Measurements from ENCODE around the gene SMG6.

DNA sequence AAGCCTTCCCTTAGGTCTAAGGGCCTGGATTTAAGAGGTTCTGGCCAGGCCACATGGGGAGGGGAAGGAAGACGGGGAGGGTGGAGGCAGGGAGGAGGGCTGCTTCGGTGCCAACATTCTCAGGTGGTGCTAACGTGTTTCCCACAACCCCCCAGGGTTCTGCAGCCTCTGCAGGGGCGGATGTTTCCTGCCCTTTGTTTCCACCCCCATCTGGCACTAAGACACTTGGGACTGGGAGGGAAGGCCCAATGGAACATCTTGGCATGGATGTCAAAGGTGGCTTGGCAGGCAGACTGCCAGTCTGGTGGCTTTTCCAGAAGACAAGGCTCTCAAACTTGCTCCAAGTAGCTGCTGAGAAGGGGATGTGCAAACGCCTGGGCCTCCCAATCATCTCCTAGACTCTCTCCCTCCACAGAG lies 236.0 kb downstream of the SMG6 start:
- TF ChIP-seq, protein P1, sequence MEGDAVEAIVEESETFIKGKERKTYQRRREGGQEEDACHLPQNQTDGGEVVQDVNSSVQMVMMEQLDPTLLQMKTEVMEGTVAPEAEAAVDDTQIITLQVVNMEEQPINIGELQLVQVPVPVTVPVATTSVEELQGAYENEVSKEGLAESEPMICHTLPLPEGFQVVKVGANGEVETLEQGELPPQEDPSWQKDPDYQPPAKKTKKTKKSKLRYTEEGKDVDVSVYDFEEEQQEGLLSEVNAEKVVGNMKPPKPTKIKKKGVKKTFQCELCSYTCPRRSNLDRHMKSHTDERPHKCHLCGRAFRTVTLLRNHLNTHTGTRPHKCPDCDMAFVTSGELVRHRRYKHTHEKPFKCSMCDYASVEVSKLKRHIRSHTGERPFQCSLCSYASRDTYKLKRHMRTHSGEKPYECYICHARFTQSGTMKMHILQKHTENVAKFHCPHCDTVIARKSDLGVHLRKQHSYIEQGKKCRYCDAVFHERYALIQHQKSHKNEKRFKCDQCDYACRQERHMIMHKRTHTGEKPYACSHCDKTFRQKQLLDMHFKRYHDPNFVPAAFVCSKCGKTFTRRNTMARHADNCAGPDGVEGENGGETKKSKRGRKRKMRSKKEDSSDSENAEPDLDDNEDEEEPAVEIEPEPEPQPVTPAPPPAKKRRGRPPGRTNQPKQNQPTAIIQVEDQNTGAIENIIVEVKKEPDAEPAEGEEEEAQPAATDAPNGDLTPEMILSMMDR (IDR thresholded peaks at IDR 0.05) = no peak
- TF ChIP-seq CREB1 (CRISPR knock-in tag; IDR thresholded peaks at IDR 0.05) (no peak), ESRRA (CRISPR knock-in tag; IDR thresholded peaks at IDR 0.05; ENCODE audit: borderline replicate concordance) (no peak), FOXJ3 (CRISPR knock-in tag; IDR thresholded peaks at IDR 0.05; ENCODE audit: borderline replicate concordance) (no peak)
- TF ChIP-seq, protein P2, sequence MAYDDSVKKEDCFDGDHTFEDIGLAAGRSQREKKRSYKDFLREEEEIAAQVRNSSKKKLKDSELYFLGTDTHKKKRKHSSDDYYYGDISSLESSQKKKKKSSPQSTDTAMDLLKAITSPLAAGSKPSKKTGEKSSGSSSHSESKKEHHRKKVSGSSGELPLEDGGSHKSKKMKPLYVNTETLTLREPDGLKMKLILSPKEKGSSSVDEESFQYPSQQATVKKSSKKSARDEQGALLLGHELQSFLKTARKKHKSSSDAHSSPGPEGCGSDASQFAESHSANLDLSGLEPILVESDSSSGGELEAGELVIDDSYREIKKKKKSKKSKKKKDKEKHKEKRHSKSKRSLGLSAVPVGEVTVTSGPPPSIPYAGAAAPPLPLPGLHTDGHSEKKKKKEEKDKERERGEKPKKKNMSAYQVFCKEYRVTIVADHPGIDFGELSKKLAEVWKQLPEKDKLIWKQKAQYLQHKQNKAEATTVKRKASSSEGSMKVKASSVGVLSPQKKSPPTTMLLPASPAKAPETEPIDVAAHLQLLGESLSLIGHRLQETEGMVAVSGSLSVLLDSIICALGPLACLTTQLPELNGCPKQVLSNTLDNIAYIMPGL (CRISPR knock-in tag; IDR thresholded peaks at IDR 0.05) = no peak

All from WTC11 (cell line).